Fibroblast of the aortic adventitia (primary cell): ENCODE measurements around the gene DISP3. TPM values are rescaled to one million over a fixed set of nuclear protein-coding genes. Genes with fewer than 3 reads are reported as not detected.

Experiments used
- DNase-seq: peaks from one replicate; pipeline ENCODE4 v3.0.0-alpha.2; 2010; ENCODE audit warnings: low read depth
- H3K4me3 ChIP-seq: 2 replicates; pipeline ENCODE4 v1.5.1; 2011; ENCODE audit warnings: low read depth, mild to moderate bottlenecking, control low read depth, low read length, moderate library complexity
- CTCF ChIP-seq: IDR thresholded peaks from 2 replicates; pipeline ENCODE4 v1.5.1; 2011; ENCODE audit warnings: mild to moderate bottlenecking, low read length, control low read depth, inconsistent platforms; ENCODE audit not compliant: insufficient read depth
- total RNA-seq: library from RNA; depleted of rRNA; stranded (reverse); fragments of >200 nt; gene quantifications from 2 replicates; pipeline ENCODE4 v1.2.3, GENCODE V29; 2012; ENCODE audit warnings: low replicate concordance

DISP3 gene
- total RNA-seq, 1 donor: not detected

- no peak for DNase-seq
- H3K4me3 ChIP-seq: no peak overlapping the region
- no peak for TF ChIP-seq CTCF
These were observed 26.9 kb downstream of the DISP3 start for GRCh38 chr1:11505591-11506538.

DNA sequence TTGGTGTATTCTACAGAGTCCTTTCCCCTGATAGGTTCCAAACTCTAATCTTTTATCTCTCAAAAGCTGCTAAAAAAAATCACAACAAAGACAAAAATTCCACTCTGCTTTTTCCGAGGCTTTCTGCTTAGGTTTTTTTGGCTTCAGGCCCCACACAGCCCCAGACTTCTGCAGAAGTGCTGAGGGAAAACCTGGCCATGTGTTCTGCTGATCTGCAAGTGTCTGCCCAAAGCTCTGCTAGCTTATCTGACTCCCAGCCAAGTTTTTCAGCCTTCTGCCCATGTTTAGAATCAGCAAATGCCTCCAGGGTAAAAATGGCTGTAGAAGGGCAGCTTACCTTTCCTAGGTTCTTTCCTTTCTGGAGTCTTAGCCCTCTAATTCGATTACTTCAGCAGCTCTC, 28.4 kb downstream of the DISP3 start:
- DNase-seq: no peak
- TF ChIP-seq CTCF: no peak
- no peak overlapping the region for H3K4me3 ChIP-seq

DNA sequence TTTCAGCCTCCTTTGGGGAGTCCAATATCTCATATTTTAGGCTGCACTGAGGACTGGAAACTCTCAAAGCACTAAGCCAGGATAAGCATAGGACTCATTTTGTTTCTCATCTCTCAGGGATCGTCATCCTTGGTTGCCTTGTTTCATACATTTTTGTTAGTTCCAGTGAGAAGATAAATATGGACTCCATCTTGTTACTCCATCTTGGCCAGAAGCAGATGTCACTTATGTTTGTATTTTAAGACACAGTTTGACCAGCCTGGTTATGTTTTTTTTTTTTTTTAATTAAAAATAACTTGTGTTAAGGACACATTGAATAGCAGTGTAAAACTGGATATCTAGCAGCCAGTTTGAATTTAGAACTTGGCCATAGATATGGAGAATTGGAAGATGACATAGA, 34.7 kb downstream of the DISP3 start:
- no peak for TF ChIP-seq CTCF
- no peak overlapping the region for H3K4me3 ChIP-seq
- no peak for DNase-seq

DNA sequence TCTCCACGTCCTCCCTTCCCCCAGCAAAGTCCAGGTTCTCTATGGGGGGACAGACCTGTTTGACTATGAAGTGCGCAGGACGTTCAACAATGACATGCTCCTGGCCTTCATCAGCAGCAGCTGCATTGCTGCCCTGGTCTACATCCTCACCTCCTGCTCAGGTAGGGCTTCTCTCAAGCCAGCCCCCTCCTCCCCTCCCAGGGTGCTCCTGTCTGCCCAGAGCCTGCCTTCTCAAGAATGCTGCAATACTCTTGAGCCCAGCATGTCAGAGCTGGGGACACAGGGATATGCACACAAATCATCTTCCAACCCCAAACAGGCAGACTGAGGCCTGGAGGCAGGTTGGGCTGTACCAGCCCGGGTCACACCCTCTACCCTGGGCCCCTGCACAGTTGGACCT, 35.4 kb downstream of the DISP3 start:
- TF ChIP-seq CTCF: no peak
- no peak for DNase-seq
- H3K4me3 ChIP-seq: no peak overlapping the region

- no peak overlapping the region for H3K4me3 ChIP-seq
- no peak for TF ChIP-seq CTCF
- no peak for DNase-seq
These were observed 36.7 kb downstream of the DISP3 start for GRCh38 chr1:11515368-11516300.

DNA sequence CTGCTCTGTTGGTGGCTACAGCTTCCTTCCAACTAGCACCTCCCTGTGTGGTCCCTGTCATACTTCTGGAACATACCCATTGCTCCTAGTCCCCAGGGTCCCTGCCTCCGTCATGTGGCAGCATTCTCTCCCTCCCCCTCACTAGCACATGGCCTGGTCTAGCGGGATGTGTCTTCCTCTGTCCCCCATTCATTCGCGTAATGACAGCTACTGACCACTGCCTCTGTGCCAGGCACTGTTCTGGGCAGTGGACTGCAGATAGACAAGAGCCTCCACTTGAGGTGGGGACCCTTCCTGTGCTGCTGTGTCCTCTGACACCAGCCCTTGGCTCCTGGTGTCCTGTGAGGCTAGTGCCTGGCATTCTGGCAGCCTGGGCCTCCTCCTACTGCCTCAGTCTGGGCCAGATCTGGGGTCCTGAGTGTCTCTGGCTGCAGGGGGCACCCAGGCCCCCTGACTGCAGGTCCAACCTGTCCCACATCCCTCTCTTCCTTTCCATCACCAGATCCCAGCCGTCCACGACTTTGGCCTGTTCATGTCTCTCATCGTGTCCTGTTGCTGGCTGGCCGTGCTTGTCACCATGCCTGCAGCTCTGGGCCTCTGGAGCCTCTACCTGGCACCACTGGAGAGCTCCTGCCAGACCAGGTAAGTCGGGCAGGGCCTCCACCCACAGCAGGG, 38.1 kb downstream of the DISP3 start:
- no peak for DNase-seq
- H3K4me3 ChIP-seq: no peak overlapping the region
- no peak for TF ChIP-seq CTCF
